Heart right ventricle (tissue), 16 donors: ENCODE data around the gene NPB. TPM values are rescaled to one million over a fixed set of nuclear protein-coding genes. Genes with fewer than 3 reads are reported as not detected.

ENCODE experiments used
- ATAC-seq, 8 donors: fragments of 200-7000 bp; cut with Tn5 transposase; one replicate each; pipeline ENCODE4 v1.9.1; 2020; ENCODE audit warnings: mild to moderate bottlenecking in 8 of 8, moderate library complexity in 8 of 8, moderate number of reproducible peaks in 1 of 8
- DNase-seq, 2 donors: peaks; one replicate each; pipeline ENCODE4 v3.0.0-alpha.2; 2020
- H3K27ac ChIP-seq, 10 donors: fragments of 200-600 bp; sonication (generic) in 2 of 10; one replicate each; pipeline versions ENCODE4 v1.5.0 to v1.8.0; 2020 to 2022; ENCODE audit warnings: mild to moderate bottlenecking in 3 of 10
- H3K27me3 ChIP-seq, 7 donors: fragments of 200-600 bp; one replicate each; pipeline ENCODE4 v1.8.0; 2021 to 2022; ENCODE audit warnings: mild to moderate bottlenecking in 2 of 7
- H3K36me3 ChIP-seq, 9 donors: fragments of 200-600 bp; sonication (generic) in 1 of 9; one replicate each; pipeline versions ENCODE4 v1.5.0 to v1.8.0; 2020 to 2022; ENCODE audit warnings: mild to moderate bottlenecking in 2 of 9
- H3K4me1 ChIP-seq, 9 donors: fragments of 200-600 bp; sonication (generic) in 1 of 9; one replicate each; pipeline versions ENCODE4 v1.5.0 to v1.8.0; 2020 to 2022; ENCODE audit warnings: mild to moderate bottlenecking in 4 of 9
- H3K4me3 ChIP-seq, 10 donors: fragments of 200-600 bp; sonication (generic) in 2 of 10; one replicate each; pipeline versions ENCODE4 v1.5.0 to v1.8.0; 2020 to 2022; ENCODE audit warnings: mild to moderate bottlenecking in 7 of 10, moderate library complexity in 2 of 10
- H3K9me3 ChIP-seq, 11 donors: fragments of 200-600 bp in 10 of 11; sonication (generic) in 2 of 11; one replicate each; pipeline versions ENCODE4 v1.5.0 to v1.8.0; 2013 to 2022; ENCODE audit warnings: mild to moderate bottlenecking in 2 of 11, control low read depth in 1 of 11, moderate library complexity in 1 of 11
- CTCF ChIP-seq, 9 donors: fragments of 200-600 bp; sonication (generic) in 2 of 9; IDR thresholded peaks; one replicate each; pipeline versions ENCODE4 v1.5.0 to v1.8.0; 2021 to 2022; ENCODE audit warnings: antibody characterized with exemption in 9 of 9, mild to moderate bottlenecking in 5 of 9, moderate library complexity in 1 of 9
- WGBS, 2 donors: extraction: QIAGEN DNeasy Blood & Tissue Kit; methylation state at CpG; one replicate each; pipeline ENCODE4 v1.1.7; 2013; ENCODE audit warnings: inconsistent platforms in 1 of 2; 5-methylcytosine and 5-hydroxymethylcytosine counted together
- intact Hi-C, 10 donors: fragments of 100-400 bp; cut with DNase I; formaldehyde crosslinking; loops; one replicate each; pipeline versions ENCODE4 v1.11.1 to v1.14.2; 2022
- polyA plus RNA-seq, 2 donors: library from polyadenylated mRNA; stranded (reverse); fragments of 200-250 nt; gene quantifications; one replicate each; pipeline ENCODE4 v1.2.3, GENCODE V29; 2013
- total RNA-seq, 10 donors: library from RNA; stranded (reverse); fragmentation: NEBNext Ultra II Directional in 3 of 10; extraction: Animal tissue kit (Norgen Biotek cat#: 25700) in 3 of 10; gene quantifications; one replicate each; pipeline versions ENCODE4 v1.2.1 to v1.2.4, GENCODE V29; 2021 to 2023
- donor health status: Arrhythmogenic right ventricular cardiomyopathy.
- donor health status: ischemic (EF 13 %, LVEDD 7.1; RV severe dilation, severe dysfunction).
- donor health status: healthy with polysubstance abuse.
- donor health status: DM: no; HTN: yes; CAD: no.
- donor health status: DM: no; HTN: no; CAD: no.
- donor health status: ischemic (EF 25% LVEDD 6.9; RV normal size, moderate dysfunction).
- donor health status: ischemic (EF 25% LVEDD 5.7; RV mildly dilated, moderate dysfunction).
- donor health status: healthy.
- donor health status: DM: yes; HTN: yes; CAD: no.
- donor health status: Ischemic cardiomyopathy.
- donor health status: ischemic (EF 35%, LVEDD 5.7; RV mildly dilated, moderate dysfunction).
- donor health status: nonischemic (EF 11% LVEDD 7.7; RV severe dilation, severe dysfunction).
- donor health status: DM: yes; HTN: yes; CAD: no.
- donor health status: PGD.
- donor health status: ischemic (EF 29% LVEDD 5.4; RV normal size, mild dysfunction).
- donor health status: nonischemic (EF 23%, LVEDD 6.1; RV moderate dilation, normal function).

The NPB gene
- total and polyA plus RNA-seq, 12 donors = 0.13 to 0.83 (median 0.42) TPM

- ATAC-seq (no peak), DNase-seq (no peak)
- H3K9me3 ChIP-seq = no peaks in the 10 kb centered on the region
- H3K4me1 ChIP-seq = peaks cover 26 to 76% (median 55%) of the 10 kb centered on the region in 9 donors
- H3K4me3 ChIP-seq = no peak overlapping the region
- no peaks in the 10 kb centered on the region for H3K27me3 ChIP-seq
- H3K27ac ChIP-seq = peak overlapping the region in 3 of 10 donors; percentile 98 to 99 (median 98)
- TF ChIP-seq CTCF (IDR thresholded peaks at IDR 0.05) = no peak
- H3K36me3 ChIP-seq = peaks cover 0 to 51% (median 13%) of the 10 kb centered on the region in 9 donors
- intact Hi-C loops = loop anchor here in 1 of 10 donors (5.0 kb wide), 1 partner anchor 41 kb away; no protein-coding TSS in a partner anchor
- 79 to 80% methylated on average over 6 of the region's 6 CpGs for WGBS, 2 donors
These were observed 38.8 kb upstream of the NPB start for GRCh38 chr17:81863123-81863675.

GRCh38 chr17:81863833-81864768 lies 37.9 kb upstream of the NPB start:
- WGBS, 2 donors = 80 to 81% methylated on average over 9 of the region's 9 CpGs
- TF ChIP-seq CTCF (IDR thresholded peaks at IDR 0.05) = no peak
- peaks cover 0 to 51% (median 14%) of the 10 kb centered on the region in 9 donors for H3K36me3 ChIP-seq
- no peak for DNase-seq
- H3K4me1 ChIP-seq = peaks cover 26 to 76% (median 55%) of the 10 kb centered on the region in 9 donors
- no peak overlapping the region for H3K4me3 ChIP-seq
- H3K27me3 ChIP-seq = no peaks in the 10 kb centered on the region
- intact Hi-C loops = loop anchor here in 1 of 10 donors (5.0 kb wide), 1 partner anchor 42 kb away; no protein-coding TSS in a partner anchor
- no peak for ATAC-seq
- peak overlapping the region in 2 of 10 donors; percentile 11 to 99 for H3K27ac ChIP-seq
- H3K9me3 ChIP-seq = no peaks in the 10 kb centered on the region

DNA sequence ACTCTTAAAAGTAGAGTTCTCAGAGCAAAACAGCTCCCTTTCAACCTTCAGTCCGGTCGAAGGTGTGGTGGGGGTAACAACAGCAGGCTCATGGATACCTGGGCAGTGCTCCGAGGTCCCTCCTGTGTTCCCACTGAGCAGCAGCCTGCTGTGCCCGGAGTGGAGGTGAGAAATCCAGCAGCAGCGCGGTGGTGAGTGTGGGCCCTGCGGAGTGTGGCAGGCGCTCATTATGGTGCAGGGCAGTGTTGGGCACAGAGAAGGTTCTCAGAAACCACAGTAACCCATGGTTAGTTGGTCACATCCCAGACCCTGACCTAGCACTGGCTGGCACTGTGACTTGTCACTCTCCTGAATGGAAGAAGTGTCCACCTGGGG lies 36.7 kb upstream of the NPB start:
- Histone ChIP-seq H3K4me3 (no peak overlapping the region), H3K4me1 (peaks cover 35 to 83% (median 62%) of the 10 kb centered on the region in 9 donors), H3K27me3 (no peaks in the 10 kb centered on the region), H3K9me3 (no peaks in the 10 kb centered on the region), H3K36me3 (peaks cover 0 to 62% (median 20%) of the 10 kb centered on the region in 9 donors), H3K27ac (no peak overlapping the region)
- TF ChIP-seq CTCF (IDR thresholded peaks at IDR 0.05) = no peak
- DNase-seq = no peak
- intact Hi-C loops = no loop called here
- ATAC-seq = no peak
- 97% methylated on average over 8 of the region's 8 CpGs for whole genome bisulfite sequencing, 2 donors

- Histone ChIP-seq H3K27ac (peak overlapping the region in 2 of 10 donors; percentile 7 to 20), H3K4me3 (no peak overlapping the region), H3K9me3 (no peaks in the 10 kb centered on the region), H3K4me1 (peaks cover 35 to 84% (median 63%) of the 10 kb centered on the region in 9 donors), H3K27me3 (no peaks in the 10 kb centered on the region), H3K36me3 (peaks cover 0 to 62% (median 20%) of the 10 kb centered on the region in 9 donors)
- ATAC-seq (no peak), DNase-seq (no peak)
- intact Hi-C loops = no loop called here
- no peak for TF ChIP-seq CTCF (IDR thresholded peaks at IDR 0.05)
- 62 to 65% methylated on average over 18 of the region's 18 CpGs for WGBS, 2 donors
These were observed 36.2 kb upstream of the NPB start for GRCh38 chr17:81865733-81866439.
